IMR-90 (cell line): ENCODE data around the gene CSAD. TPM values are rescaled to one million over a fixed set of nuclear protein-coding genes. Genes with fewer than 3 reads are reported as not detected.

Source experiments
- ATAC-seq: fragments of 200-7000 bp; cut with Tn5 transposase; 2 replicates; pipeline ENCODE4 v1.9.1; 2020; ENCODE audit warnings: low read depth, mild to moderate bottlenecking, moderate library complexity
- BruUV-seq: library from RNA; stranded (reverse); fragments of 400-500 nt; replicated peaks from 2 replicates; lab custom pipeline; 2021; lab: Mats Ljungman, UMichigan
- CTCF ChIA-PET: fragments of 300-600 bp; formaldehyde crosslinking; extraction: SDS; loops from one replicate; lab custom pipeline; 2021; ENCODE audit warnings: antibody characterized with exemption; lab: Yijun Ruan, JAX
- POLR2A ChIA-PET: fragments of 300-600 bp; sonication (Branson Sonifier 250); formaldehyde crosslinking; loops from one replicate; lab custom pipeline; 2022; ENCODE audit warnings: antibody characterized with exemption; ENCODE audit not compliant: unreplicated experiment; lab: Charles Lee
- DNase-seq: peaks from one replicate; pipeline ENCODE4 v3.0.0; 2013
- H2AFZ ChIP-seq: replicated peaks from 2 replicates; pipeline ENCODE3; 2013; ENCODE audit warnings: low read length, mild to moderate bottlenecking; ENCODE audit not compliant: poor library complexity
- H2AK5ac ChIP-seq: 2 replicates; pipeline ENCODE4 v1.6.1; 2013; ENCODE audit warnings: low read depth, low read length, inconsistent platforms
- H2AK9ac ChIP-seq: replicated peaks from 2 replicates; pipeline ENCODE3; 2013; ENCODE audit warnings: mild to moderate bottlenecking, low read depth, low read length, moderate library complexity; ENCODE audit not compliant: poor library complexity
- H2BK120ac ChIP-seq: 2 replicates; pipeline ENCODE4 v1.6.1; 2013; ENCODE audit warnings: low read depth, low read length, inconsistent platforms
- H2BK15ac ChIP-seq: 3 replicates; pipeline ENCODE4 v1.6.1; 2013; ENCODE audit warnings: low read depth, low read length, inconsistent platforms
- H2BK20ac ChIP-seq: 2 replicates; pipeline ENCODE4 v1.6.1; 2013; ENCODE audit warnings: low read depth, mild to moderate bottlenecking, inconsistent platforms, low read length, moderate library complexity
- H2BK5ac ChIP-seq: 2 replicates; pipeline ENCODE4 v1.6.1; 2013; ENCODE audit warnings: mild to moderate bottlenecking, low read depth, low read length, inconsistent platforms; ENCODE audit not compliant: poor library complexity, severe bottlenecking
- H3K14ac ChIP-seq: replicated peaks from 2 replicates; pipeline ENCODE4 v1.6.1; 2013; ENCODE audit warnings: low read depth, low read length, inconsistent platforms
- H3K18ac ChIP-seq: 2 replicates; pipeline ENCODE4 v1.6.1; 2013; ENCODE audit warnings: low read depth, low read length, control low read depth
- H3K23ac ChIP-seq: 2 replicates; pipeline ENCODE4 v1.6.1; 2013; ENCODE audit warnings: low read depth, low read length, inconsistent platforms
- H3K27ac ChIP-seq: 2 replicates; pipeline ENCODE4 v1.5.1; 2013; ENCODE audit warnings: mild to moderate bottlenecking, control low read depth, low read length; ENCODE audit not compliant: insufficient read depth
- H3K27me3 ChIP-seq: 2 replicates; pipeline ENCODE4 v1.6.1; 2013; ENCODE audit warnings: low read length; ENCODE audit not compliant: control insufficient read depth, insufficient read depth
- H3K36me3 ChIP-seq: 2 replicates; pipeline ENCODE4 v1.6.1; 2013; ENCODE audit warnings: low read length, mixed read lengths; ENCODE audit not compliant: control insufficient read depth, insufficient read depth
- H3K4ac ChIP-seq: 2 replicates; pipeline ENCODE4 v1.6.1; 2013; ENCODE audit warnings: low read depth, low read length, inconsistent platforms
- H3K4me1 ChIP-seq: 2 replicates; pipeline ENCODE4 v1.6.1; 2013; ENCODE audit warnings: low read length, mixed read lengths; ENCODE audit not compliant: control insufficient read depth, insufficient read depth
- H3K4me2 ChIP-seq: 2 replicates; pipeline ENCODE4 v1.6.1; 2013; ENCODE audit warnings: low read depth, mild to moderate bottlenecking, control low read depth, low read length, moderate library complexity
- H3K4me3 ChIP-seq: 2 replicates; pipeline ENCODE4 v1.5.1; 2013; ENCODE audit warnings: low read depth, mild to moderate bottlenecking, control low read depth, low read length, moderate library complexity; ENCODE audit not compliant: insufficient read depth
- H3K56ac ChIP-seq: 2 replicates; pipeline ENCODE4 v1.6.1; 2013; ENCODE audit warnings: low read length, inconsistent platforms; ENCODE audit not compliant: insufficient read depth; ENCODE audit errors: extremely low read depth
- H3K79me1 ChIP-seq, 2 experiments: 2 replicates each; pipeline ENCODE4 v1.6.1; 2013; ENCODE audit warnings: low read length in 2 of 2, inconsistent platforms in 1 of 2, low read depth in 1 of 2
- H3K9ac ChIP-seq: 2 replicates; pipeline ENCODE4 v1.6.1; 2013; ENCODE audit warnings: low read depth, low read length, control low read depth
- H3K9me1 ChIP-seq: 2 replicates; pipeline ENCODE4 v1.6.1; 2013; ENCODE audit warnings: low read length, inconsistent platforms; ENCODE audit not compliant: insufficient read depth
- H3K9me3 ChIP-seq: 2 replicates; pipeline ENCODE4 v1.6.1; 2013; ENCODE audit warnings: low read length; ENCODE audit not compliant: control insufficient read depth, insufficient read depth
- H4K20me1 ChIP-seq: 2 replicates; pipeline ENCODE4 v1.6.1; 2013; ENCODE audit warnings: low read length, inconsistent platforms; ENCODE audit not compliant: insufficient read depth
- H4K5ac ChIP-seq: 2 replicates; pipeline ENCODE4 v1.6.1; 2013; ENCODE audit warnings: mild to moderate bottlenecking, low read depth, low read length, control low read depth
- H4K8ac ChIP-seq, 2 experiments: 2 replicates each; pipeline ENCODE4 v1.6.1; 2013; ENCODE audit warnings: low read depth in 2 of 2, low read length in 2 of 2, control low read depth in 1 of 2, inconsistent platforms in 1 of 2
- H4K91ac ChIP-seq: 2 replicates; pipeline ENCODE4 v1.6.1; 2013; ENCODE audit warnings: low read depth, low read length, inconsistent platforms; ENCODE audit not compliant: insufficient read depth
- CEBPB ChIP-seq: IDR thresholded peaks from 2 replicates; pipeline ENCODE4 v1.6.1; 2012; ENCODE audit warnings: low read depth, low read length, improper control_type of control experiment
- CHD1 ChIP-seq: IDR thresholded peaks from 2 replicates; pipeline ENCODE4 v1.6.1; 2012; ENCODE audit warnings: low read depth, low read length, improper control_type of control experiment
- CTCF ChIP-seq: conservative IDR thresholded peaks from 2 replicates; pipeline ENCODE4 v1.5.1; 2012; ENCODE audit warnings: mild to moderate bottlenecking, low read depth, low read length, improper control_type of control experiment
- ELK1 ChIP-seq: fragments of 150-350 bp; IDR thresholded peaks from 2 replicates; pipeline ENCODE4 v1.6.1; 2016; ENCODE audit warnings: low read depth, mild to moderate bottlenecking, low read length, moderate library complexity, borderline replicate concordance
- FOS ChIP-seq: fragments of 150-350 bp; IDR thresholded peaks from 2 replicates; pipeline ENCODE4 v1.6.1; 2016; ENCODE audit warnings: low read depth, low read length
- MAFK ChIP-seq: IDR thresholded peaks from 2 replicates; pipeline ENCODE4 v1.6.1; 2012; ENCODE audit warnings: low read depth, low read length, improper control_type of control experiment
- MAZ ChIP-seq: IDR thresholded peaks from 2 replicates; pipeline ENCODE4 v1.6.1; 2012; ENCODE audit warnings: low read depth, mild to moderate bottlenecking, low read length, improper control_type of control experiment, moderate library complexity, borderline replicate concordance
- MXI1 ChIP-seq: IDR thresholded peaks from 2 replicates; pipeline ENCODE4 v1.6.1; 2012; ENCODE audit warnings: low read depth, mild to moderate bottlenecking, low read length, moderate library complexity, borderline replicate concordance
- NFE2L2 ChIP-seq: fragments of 150-350 bp; IDR thresholded peaks from 2 replicates; pipeline ENCODE4 v1.6.1; 2016; ENCODE audit warnings: low read depth, mild to moderate bottlenecking, low read length
- RFX5 ChIP-seq: IDR thresholded peaks from 2 replicates; pipeline ENCODE4 v1.8.0; 2012; ENCODE audit warnings: low read depth, mild to moderate bottlenecking, low read length, moderate library complexity
- SMC3 ChIP-seq: fragments of 150-350 bp; IDR thresholded peaks from 2 replicates; pipeline ENCODE4 v1.6.1; 2016; ENCODE audit warnings: low read depth, mild to moderate bottlenecking, antibody characterized with exemption, low read length, moderate library complexity
- USF2 ChIP-seq: fragments of 150-350 bp; IDR thresholded peaks from 2 replicates; pipeline ENCODE4 v1.6.1; 2017; ENCODE audit warnings: mild to moderate bottlenecking, antibody characterized with exemption, low read length, low read depth
- WGBS, 2 experiments: methylation state at CpG; one replicate each; pipeline versions ENCODE4 v1.1.5 to v1.1.7; 2013; ENCODE audit warnings: missing lambda C conversion rate in 2 of 2; ENCODE audit not compliant: insufficient read length in 1 of 2; ENCODE audit errors: extremely low coverage in 2 of 2; 5-methylcytosine and 5-hydroxymethylcytosine counted together
- dilution Hi-C: fragments of 300-500 bp; cut with HindIII; formaldehyde crosslinking; loops from one replicate; pipeline ENCODE4 v1.14.3; 2018; ENCODE audit warnings: low sequenced_read_pairs; ENCODE audit not compliant: unreplicated experiment
- in situ Hi-C: fragments of 300-500 bp; cut with MboI; formaldehyde crosslinking; loops from 3 replicates; pipeline ENCODE4 v1.14.3; 2019; ENCODE audit warnings: low sequenced_read_pairs, inconsistent platforms, mixed read lengths
- intact Hi-C: fragments of 100-400 bp; cut with micrococcal nuclease; formaldehyde crosslinking; loops from 2 replicates; pipeline ENCODE4 v1.10.0; 2022
- polyA plus RNA-seq, 3 experiments: library from polyadenylated mRNA; depleted of rRNA; stranded (reverse); fragments of >200 nt; gene quantifications; 2 replicates each; pipeline ENCODE4 v1.2.3, GENCODE V29; 2012; ENCODE audit warnings: low replicate concordance in 1 of 3
- total RNA-seq: library from RNA; depleted of rRNA; stranded (reverse); fragments of >200 nt; gene quantifications from 2 replicates; pipeline ENCODE4 v1.2.3, GENCODE V29; 2012

CSAD gene
- total and polyA plus RNA-seq, 2 of the 4 experiments (the other 2 are of a cell fraction), result 5.4 to 45.6 TPM

- no CpG with 5 or more reads among the region's 10 CpGs for WGBS, 2 experiments
- Histone ChIP-seq H3K36me3 (peaks cover 4% of the 10 kb centered on the region; the same call in 1 of the 2 replicates), H3K79me1 (peaks cover 5 to 22% of the 10 kb centered on the region in 2 experiments; a peak in 2 of 4 replicates), H3K14ac (no peak overlapping the region), H2BK5ac (no peak overlapping the region), H3K9me1 (peaks cover 18% of the 10 kb centered on the region), H3K18ac (no peak overlapping the region), H3K9me3 (no peaks in the 10 kb centered on the region), H4K8ac (no peak overlapping the region), H3K4me2 (no peak overlapping the region), H3K56ac (no peak overlapping the region), H3K4me3 (no peak overlapping the region), H3K4me1 (peaks cover 24% of the 10 kb centered on the region), H3K4ac (no peak overlapping the region), H4K5ac (no peak overlapping the region), H2BK20ac (no peak overlapping the region), H3K9ac (no peak overlapping the region), H2AK5ac (peak overlapping the region; percentile 94; the same call in 1 of the 2 replicates), H3K27me3 (peaks cover 5% of the 10 kb centered on the region), H4K91ac (no peak overlapping the region), H2BK15ac (no peak overlapping the region), H3K23ac (no peak overlapping the region), H2AFZ (no peak overlapping the region), H3K27ac (no peak overlapping the region), H4K20me1 (no peaks in the 10 kb centered on the region), H2BK120ac (no peak overlapping the region), H2AK9ac (peak overlapping the region; percentile 38)
- no peak for DNase-seq
- no TSS peak for BruUV-seq
- ATAC-seq, result no peak
- no peak for TF ChIP-seq FOS
- no peak for TF ChIP-seq RFX5
- no peak for TF ChIP-seq ELK1
- no peak for TF ChIP-seq CHD1
- no peak for TF ChIP-seq MAZ
- no peak for TF ChIP-seq MAFK
- TF ChIP-seq SMC3, result no peak
- no peak for TF ChIP-seq NFE2L2
- no peak for TF ChIP-seq CEBPB
- no peak for TF ChIP-seq USF2
- TF ChIP-seq CTCF, result no peak
- no peak for TF ChIP-seq MXI1
- in situ Hi-C loops (no loop called here), intact Hi-C loops (no loop called here), dilution Hi-C loops (no loop called here)
- CTCF ChIA-PET, result no interaction called here
- POLR2A ChIA-PET, result no interaction called here
Measured at GRCh38 chr12:53230108-53230845, 49.6 kb upstream of the CSAD start.
